ENCODE measurements around the gene CAMK2A.

GRCh38 chr5:150236313-150236712, 53.3 kb downstream of the CAMK2A start:
- TF ChIP-seq SIN3A (IDR thresholded peaks at IDR 0.05; ENCODE audit: borderline replicate concordance, insufficient read depth, low read length), result no peak
- TF ChIP-seq POLR2AphosphoS5 (IDR thresholded peaks at IDR 0.05; ENCODE audit: low read depth, low read length), result no peak
- TF ChIP-seq, protein P1, sequence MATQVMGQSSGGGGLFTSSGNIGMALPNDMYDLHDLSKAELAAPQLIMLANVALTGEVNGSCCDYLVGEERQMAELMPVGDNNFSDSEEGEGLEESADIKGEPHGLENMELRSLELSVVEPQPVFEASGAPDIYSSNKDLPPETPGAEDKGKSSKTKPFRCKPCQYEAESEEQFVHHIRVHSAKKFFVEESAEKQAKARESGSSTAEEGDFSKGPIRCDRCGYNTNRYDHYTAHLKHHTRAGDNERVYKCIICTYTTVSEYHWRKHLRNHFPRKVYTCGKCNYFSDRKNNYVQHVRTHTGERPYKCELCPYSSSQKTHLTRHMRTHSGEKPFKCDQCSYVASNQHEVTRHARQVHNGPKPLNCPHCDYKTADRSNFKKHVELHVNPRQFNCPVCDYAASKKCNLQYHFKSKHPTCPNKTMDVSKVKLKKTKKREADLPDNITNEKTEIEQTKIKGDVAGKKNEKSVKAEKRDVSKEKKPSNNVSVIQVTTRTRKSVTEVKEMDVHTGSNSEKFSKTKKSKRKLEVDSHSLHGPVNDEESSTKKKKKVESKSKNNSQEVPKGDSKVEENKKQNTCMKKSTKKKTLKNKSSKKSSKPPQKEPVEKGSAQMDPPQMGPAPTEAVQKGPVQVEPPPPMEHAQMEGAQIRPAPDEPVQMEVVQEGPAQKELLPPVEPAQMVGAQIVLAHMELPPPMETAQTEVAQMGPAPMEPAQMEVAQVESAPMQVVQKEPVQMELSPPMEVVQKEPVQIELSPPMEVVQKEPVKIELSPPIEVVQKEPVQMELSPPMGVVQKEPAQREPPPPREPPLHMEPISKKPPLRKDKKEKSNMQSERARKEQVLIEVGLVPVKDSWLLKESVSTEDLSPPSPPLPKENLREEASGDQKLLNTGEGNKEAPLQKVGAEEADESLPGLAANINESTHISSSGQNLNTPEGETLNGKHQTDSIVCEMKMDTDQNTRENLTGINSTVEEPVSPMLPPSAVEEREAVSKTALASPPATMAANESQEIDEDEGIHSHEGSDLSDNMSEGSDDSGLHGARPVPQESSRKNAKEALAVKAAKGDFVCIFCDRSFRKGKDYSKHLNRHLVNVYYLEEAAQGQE (IDR thresholded peaks at IDR 0.05; ENCODE audit: insufficient read depth in 1 of 2, low read depth in 2 of 2, low read length in 2 of 2), result no peak

Measured in PFSK-1 (cell line).